Activated naive CD8-positive, alpha-beta T cell treated with anti-CD3 and anti-CD28 coated beads for 36 hours (primary cell): Measurements from ENCODE around the gene STK32C. TPM values are rescaled to one million over a fixed set of nuclear protein-coding genes. Genes with fewer than 3 reads are reported as not detected.
"Not testable (repeated sequence)": the region's sequence is repeated elsewhere in the genome, so short reads cannot be mapped to it uniquely, and the experiment has no call there.

Experiments used
- DNase-seq: peaks from one replicate; pipeline ENCODE4 v3.0.0; 2021
- H3K27ac Mint-ChIP-seq: one replicate; pipeline ENCODE4 v1.8.0; 2022; ENCODE audit warnings: mild to moderate bottlenecking, moderate library complexity, mixed read lengths
- H3K27me3 Mint-ChIP-seq: one replicate; pipeline ENCODE4 v1.8.0; 2022; ENCODE audit warnings: mild to moderate bottlenecking, mixed read lengths
- H3K36me3 Mint-ChIP-seq: one replicate; pipeline ENCODE4 v1.8.0; 2021; ENCODE audit warnings: mild to moderate bottlenecking, mixed read lengths
- H3K4me1 Mint-ChIP-seq: one replicate; pipeline ENCODE4 v1.8.0; 2021; ENCODE audit warnings: mixed read lengths
- H3K4me3 Mint-ChIP-seq: one replicate; pipeline ENCODE4 v1.8.0; 2022; ENCODE audit warnings: mild to moderate bottlenecking, moderate library complexity, mixed read lengths
- H3K9me3 Mint-ChIP-seq: one replicate; pipeline ENCODE4 v1.8.0; 2022; ENCODE audit warnings: mixed read lengths
- total RNA-seq, 2 experiments: library from RNA; stranded (reverse); gene quantifications; one replicate each; pipeline ENCODE4 v1.2.3, GENCODE V29; 2021

Gene STK32C
- total RNA-seq = 10 to 100 TPM; 15.3 to 16.2 TPM

- Mint-ChIP-seq H3K27me3 (no peaks in the 10 kb centered on the region), H3K4me1 (peaks cover 8% of the 10 kb centered on the region), H3K4me3 (peak within 1 kb of the TSS; percentile 91), H3K27ac (peak within 1 kb of the TSS; percentile 70), H3K9me3 (no peaks in the 10 kb centered on the region), H3K36me3 (no peaks in the 10 kb centered on the region)
- DNase-seq = peak; percentile 85
These were observed at the start of gene STK32C for GRCh38 chr10:132307823-132308586. STK32C (minus strand) TSS chr10:132307950; CDS start chr10:132307833, 117 bp downstream.

GRCh38 chr10:132356621-132357195 is 49.0 kb upstream of the STK32C start:
- Mint-ChIP-seq H3K27me3 (no peaks in the 10 kb centered on the region), H3K4me3 (no peak overlapping the region), H3K9me3 (peaks cover 2% of the 10 kb centered on the region), H3K4me1 (peaks cover 2% of the 10 kb centered on the region), H3K27ac (no peak overlapping the region), H3K36me3 (peaks cover 2% of the 10 kb centered on the region)
- DNase-seq = no peak

GRCh38 chr10:132355754-132356153 is 48.0 kb upstream of the STK32C start:
- Mint-ChIP-seq H3K36me3 (peaks cover 2% of the 10 kb centered on the region), H3K27ac (no peak overlapping the region), H3K9me3 (peaks cover 2% of the 10 kb centered on the region), H3K27me3 (no peaks in the 10 kb centered on the region), H3K4me3 (no peak overlapping the region), H3K4me1 (peaks cover 2% of the 10 kb centered on the region)
- no peak for DNase-seq

GRCh38 chr10:132355297-132355696 is 47.5 kb upstream of the STK32C start:
- H3K4me1 Mint-ChIP-seq = peaks cover 2% of the 10 kb centered on the region
- H3K27ac Mint-ChIP-seq = no peak overlapping the region
- no peaks in the 10 kb centered on the region for H3K27me3 Mint-ChIP-seq
- no peak for DNase-seq
- peaks cover 2% of the 10 kb centered on the region for H3K36me3 Mint-ChIP-seq
- H3K4me3 Mint-ChIP-seq = no peak overlapping the region
- peaks cover 2% of the 10 kb centered on the region for H3K9me3 Mint-ChIP-seq

- H3K27ac Mint-ChIP-seq = no peak overlapping the region
- no peak overlapping the region for H3K4me3 Mint-ChIP-seq
- no peak for DNase-seq
- peaks cover 2% of the 10 kb centered on the region for H3K4me1 Mint-ChIP-seq
- H3K27me3 Mint-ChIP-seq = no peaks in the 10 kb centered on the region
- peaks cover 2% of the 10 kb centered on the region for H3K36me3 Mint-ChIP-seq
- peaks cover 2% of the 10 kb centered on the region for H3K9me3 Mint-ChIP-seq
These were observed 46.8 kb upstream of the STK32C start for GRCh38 chr10:132354356-132355094.

GRCh38 chr10:132353456-132354355 is 46.0 kb upstream of the STK32C start:
- no peak overlapping the region for H3K4me3 Mint-ChIP-seq
- DNase-seq = no peak
- no peaks in the 10 kb centered on the region for H3K27me3 Mint-ChIP-seq
- H3K9me3 Mint-ChIP-seq = peaks cover 2% of the 10 kb centered on the region
- H3K27ac Mint-ChIP-seq = no peak overlapping the region
- H3K36me3 Mint-ChIP-seq = peaks cover 2% of the 10 kb centered on the region
- H3K4me1 Mint-ChIP-seq = peaks cover 2% of the 10 kb centered on the region

GRCh38 chr10:132352462-132353308 is 44.9 kb upstream of the STK32C start:
- DNase-seq = peak; percentile 70
- not testable (repeated sequence) for H3K27me3 Mint-ChIP-seq, H3K27ac Mint-ChIP-seq, H3K4me3 Mint-ChIP-seq, H3K36me3 Mint-ChIP-seq, H3K4me1 Mint-ChIP-seq, H3K9me3 Mint-ChIP-seq

- no peak overlapping the region for H3K4me3 Mint-ChIP-seq
- H3K36me3 Mint-ChIP-seq = no peaks in the 10 kb centered on the region
- DNase-seq = no peak
- peaks cover 2% of the 10 kb centered on the region for H3K4me1 Mint-ChIP-seq
- H3K27me3 Mint-ChIP-seq = no peaks in the 10 kb centered on the region
- no peak overlapping the region for H3K27ac Mint-ChIP-seq
- no peaks in the 10 kb centered on the region for H3K9me3 Mint-ChIP-seq
These were observed 43.9 kb upstream of the STK32C start for GRCh38 chr10:132351611-132352010.

- DNase-seq = no peak
- no peak overlapping the region for H3K27ac Mint-ChIP-seq
- peaks cover 2% of the 10 kb centered on the region for H3K4me1 Mint-ChIP-seq
- no peaks in the 10 kb centered on the region for H3K9me3 Mint-ChIP-seq
- no peaks in the 10 kb centered on the region for H3K36me3 Mint-ChIP-seq
- H3K27me3 Mint-ChIP-seq = no peaks in the 10 kb centered on the region
- no peak overlapping the region for H3K4me3 Mint-ChIP-seq
These were observed 43.2 kb upstream of the STK32C start for GRCh38 chr10:132350946-132351345.

- H3K4me1 Mint-ChIP-seq = peaks cover 2% of the 10 kb centered on the region
- DNase-seq = no peak
- H3K27me3 Mint-ChIP-seq = no peaks in the 10 kb centered on the region
- no peaks in the 10 kb centered on the region for H3K9me3 Mint-ChIP-seq
- H3K4me3 Mint-ChIP-seq = no peak overlapping the region
- H3K27ac Mint-ChIP-seq = no peak overlapping the region
- no peaks in the 10 kb centered on the region for H3K36me3 Mint-ChIP-seq
These were observed 42.6 kb upstream of the STK32C start for GRCh38 chr10:132350391-132350790.

- Mint-ChIP-seq H3K27ac (no peak overlapping the region), H3K36me3 (no peaks in the 10 kb centered on the region), H3K4me3 (no peak overlapping the region), H3K27me3 (no peaks in the 10 kb centered on the region), H3K9me3 (no peaks in the 10 kb centered on the region), H3K4me1 (peaks cover 2% of the 10 kb centered on the region)
- DNase-seq = no peak
These were observed 42.0 kb upstream of the STK32C start for GRCh38 chr10:132349766-132350165.

GRCh38 chr10:132347931-132348267 is 40.1 kb upstream of the STK32C start:
- DNase-seq = no peak
- no peaks in the 10 kb centered on the region for H3K36me3 Mint-ChIP-seq
- no peaks in the 10 kb centered on the region for H3K27me3 Mint-ChIP-seq
- H3K4me1 Mint-ChIP-seq = peaks cover 2% of the 10 kb centered on the region
- H3K9me3 Mint-ChIP-seq = no peaks in the 10 kb centered on the region
- H3K4me3 Mint-ChIP-seq = no peak overlapping the region
- H3K27ac Mint-ChIP-seq = no peak overlapping the region

GRCh38 chr10:132347211-132347930 is 39.6 kb upstream of the STK32C start:
- H3K9me3 Mint-ChIP-seq = no peaks in the 10 kb centered on the region
- peaks cover 2% of the 10 kb centered on the region for H3K36me3 Mint-ChIP-seq
- H3K4me3 Mint-ChIP-seq = no peak overlapping the region
- no peak for DNase-seq
- no peaks in the 10 kb centered on the region for H3K27me3 Mint-ChIP-seq
- no peaks in the 10 kb centered on the region for H3K4me1 Mint-ChIP-seq
- H3K27ac Mint-ChIP-seq = no peak overlapping the region
